ENCODE results near the gene HSPH1. TPM values are rescaled to one million over a fixed set of nuclear protein-coding genes. Genes with fewer than 3 reads are reported as not detected.

HSPH1 gene
- total and polyA plus RNA-seq, 2 donors: 58.2 to 87.0 TPM

GRCh38 chr13:31124204-31124603 is 37.5 kb downstream of the HSPH1 start:
- Histone ChIP-seq H3K4me3 (ENCODE audit: low read length in 2 of 2) (no peak overlapping the region), H3K27me3 (ENCODE audit: control insufficient read depth in 2 of 2, insufficient read depth in 1 of 2, low read length in 1 of 2) (no peaks in the 10 kb centered on the region), H3K27ac (ENCODE audit: low read depth in 1 of 2, low read length in 1 of 2) (no peak overlapping the region), H3K4me1 (ENCODE audit: control insufficient read depth in 2 of 2, insufficient read depth in 2 of 2, low read length in 2 of 2) (peaks cover 9 to 40% of the 10 kb centered on the region in 2 donors), H3K9me3 (ENCODE audit: control insufficient read depth in 2 of 2, insufficient read depth in 1 of 2, low read length in 1 of 2) (peaks cover 1 to 7% of the 10 kb centered on the region in 2 donors), H3K36me3 (ENCODE audit: control insufficient read depth in 2 of 2, insufficient read depth in 2 of 2, low read length in 1 of 2) (no peaks in the 10 kb centered on the region)
- WGBS: 47% methylated on average over 7 of the region's 7 CpGs
- no peak for DNase-seq (ENCODE audit: low read depth in 6 of 9, low spot score in 9 of 9)

- no peak for DNase-seq (ENCODE audit: low read depth in 6 of 9, low spot score in 9 of 9)
- Histone ChIP-seq H3K36me3 (ENCODE audit: control insufficient read depth in 2 of 2, insufficient read depth in 2 of 2, low read length in 1 of 2) (no peaks in the 10 kb centered on the region), H3K4me1 (ENCODE audit: control insufficient read depth in 2 of 2, insufficient read depth in 2 of 2, low read length in 2 of 2) (peaks cover 4 to 36% of the 10 kb centered on the region in 2 donors), H3K27ac (ENCODE audit: low read depth in 1 of 2, low read length in 1 of 2) (no peak overlapping the region), H3K4me3 (ENCODE audit: low read length in 2 of 2) (no peak overlapping the region), H3K9me3 (ENCODE audit: control insufficient read depth in 2 of 2, insufficient read depth in 1 of 2, low read length in 1 of 2) (peaks cover 1 to 3% of the 10 kb centered on the region in 2 donors), H3K27me3 (ENCODE audit: control insufficient read depth in 2 of 2, insufficient read depth in 1 of 2, low read length in 1 of 2) (peaks cover 0 to 5% of the 10 kb centered on the region in 2 donors)
- WGBS: 97% methylated on average over 12 of the region's 12 CpGs
Measured at GRCh38 chr13:31122544-31123260, 39.0 kb downstream of the HSPH1 start.

- Histone ChIP-seq H3K4me1 (ENCODE audit: control insufficient read depth in 2 of 2, insufficient read depth in 2 of 2, low read length in 2 of 2) (peaks cover 4 to 36% of the 10 kb centered on the region in 2 donors), H3K9me3 (ENCODE audit: control insufficient read depth in 2 of 2, insufficient read depth in 1 of 2, low read length in 1 of 2) (peaks cover 0 to 1% of the 10 kb centered on the region in 2 donors), H3K36me3 (ENCODE audit: control insufficient read depth in 2 of 2, insufficient read depth in 2 of 2, low read length in 1 of 2) (no peaks in the 10 kb centered on the region), H3K27me3 (ENCODE audit: control insufficient read depth in 2 of 2, insufficient read depth in 1 of 2, low read length in 1 of 2) (peaks cover 0 to 5% of the 10 kb centered on the region in 2 donors), H3K27ac (ENCODE audit: low read depth in 1 of 2, low read length in 1 of 2) (no peak overlapping the region), H3K4me3 (ENCODE audit: low read length in 2 of 2) (no peak overlapping the region)
- no peak for DNase-seq (ENCODE audit: low read depth in 6 of 9, low spot score in 9 of 9)
- 99% methylated on average over 4 of the region's 4 CpGs for WGBS
Measured at GRCh38 chr13:31122143-31122542, 39.6 kb downstream of the HSPH1 start.

GRCh38 chr13:31121379-31122140 is 40.1 kb downstream of the HSPH1 start:
- no peak for DNase-seq (ENCODE audit: low read depth in 6 of 9, low spot score in 9 of 9)
- no peak overlapping the region for H3K27ac ChIP-seq (ENCODE audit: low read depth in 1 of 2, low read length in 1 of 2)
- H3K4me1 ChIP-seq (ENCODE audit: control insufficient read depth in 2 of 2, insufficient read depth in 2 of 2, low read length in 2 of 2): peaks cover 4 to 38% of the 10 kb centered on the region in 2 donors
- WGBS: 63% methylated on average over 7 of the region's 7 CpGs
- H3K4me3 ChIP-seq (ENCODE audit: low read length in 2 of 2): no peak overlapping the region
- peaks cover 0 to 5% of the 10 kb centered on the region in 2 donors for H3K27me3 ChIP-seq (ENCODE audit: control insufficient read depth in 2 of 2, insufficient read depth in 1 of 2, low read length in 1 of 2)
- H3K36me3 ChIP-seq (ENCODE audit: control insufficient read depth in 2 of 2, insufficient read depth in 2 of 2, low read length in 1 of 2): no peaks in the 10 kb centered on the region
- H3K9me3 ChIP-seq (ENCODE audit: control insufficient read depth in 2 of 2, insufficient read depth in 1 of 2, low read length in 1 of 2): no peaks in the 10 kb centered on the region

GRCh38 chr13:31119966-31120700 is 41.6 kb downstream of the HSPH1 start:
- DNase-seq (ENCODE audit: low read depth in 6 of 9, low spot score in 9 of 9): peak in 2 of 9 donors; percentile 21 to 29
- peaks cover 4 to 52% of the 10 kb centered on the region in 2 donors for H3K4me1 ChIP-seq (ENCODE audit: control insufficient read depth in 2 of 2, insufficient read depth in 2 of 2, low read length in 2 of 2)
- H3K4me3 ChIP-seq (ENCODE audit: low read length in 2 of 2): no peak overlapping the region
- WGBS: 89% methylated on average over 8 of the region's 8 CpGs
- peaks cover 0 to 5% of the 10 kb centered on the region in 2 donors for H3K27me3 ChIP-seq (ENCODE audit: control insufficient read depth in 2 of 2, insufficient read depth in 1 of 2, low read length in 1 of 2)
- no peaks in the 10 kb centered on the region for H3K9me3 ChIP-seq (ENCODE audit: control insufficient read depth in 2 of 2, insufficient read depth in 1 of 2, low read length in 1 of 2)
- H3K36me3 ChIP-seq (ENCODE audit: control insufficient read depth in 2 of 2, insufficient read depth in 2 of 2, low read length in 1 of 2): no peaks in the 10 kb centered on the region
- peak overlapping the region in 1 of 2 donors; percentile 61 for H3K27ac ChIP-seq (ENCODE audit: low read depth in 1 of 2, low read length in 1 of 2)

- Histone ChIP-seq H3K9me3 (ENCODE audit: control insufficient read depth in 2 of 2, insufficient read depth in 1 of 2, low read length in 1 of 2) (no peaks in the 10 kb centered on the region), H3K27ac (ENCODE audit: low read depth in 1 of 2, low read length in 1 of 2) (no peak overlapping the region), H3K4me1 (ENCODE audit: control insufficient read depth in 2 of 2, insufficient read depth in 2 of 2, low read length in 2 of 2) (peaks cover 4 to 58% of the 10 kb centered on the region in 2 donors), H3K4me3 (ENCODE audit: low read length in 2 of 2) (no peak overlapping the region), H3K27me3 (ENCODE audit: control insufficient read depth in 2 of 2, insufficient read depth in 1 of 2, low read length in 1 of 2) (peaks cover 0 to 5% of the 10 kb centered on the region in 2 donors), H3K36me3 (ENCODE audit: control insufficient read depth in 2 of 2, insufficient read depth in 2 of 2, low read length in 1 of 2) (no peaks in the 10 kb centered on the region)
- no peak for DNase-seq (ENCODE audit: low read depth in 6 of 9, low spot score in 9 of 9)
- WGBS: 85% methylated on average over 10 of the region's 10 CpGs
Measured at GRCh38 chr13:31119526-31119925, 42.2 kb downstream of the HSPH1 start.

GRCh38 chr13:31116224-31116623 is 45.5 kb downstream of the HSPH1 start:
- 97% methylated on average over 4 of the region's 4 CpGs for WGBS
- DNase-seq (ENCODE audit: low read depth in 6 of 9, low spot score in 9 of 9): no peak
- peaks cover 4 to 43% of the 10 kb centered on the region in 2 donors for H3K4me1 ChIP-seq (ENCODE audit: control insufficient read depth in 2 of 2, insufficient read depth in 2 of 2, low read length in 2 of 2)
- peaks cover 0 to 5% of the 10 kb centered on the region in 2 donors for H3K27me3 ChIP-seq (ENCODE audit: control insufficient read depth in 2 of 2, insufficient read depth in 1 of 2, low read length in 1 of 2)
- H3K9me3 ChIP-seq (ENCODE audit: control insufficient read depth in 2 of 2, insufficient read depth in 1 of 2, low read length in 1 of 2): no peaks in the 10 kb centered on the region
- H3K4me3 ChIP-seq (ENCODE audit: low read length in 2 of 2): no peak overlapping the region
- no peaks in the 10 kb centered on the region for H3K36me3 ChIP-seq (ENCODE audit: control insufficient read depth in 2 of 2, insufficient read depth in 2 of 2, low read length in 1 of 2)
- H3K27ac ChIP-seq (ENCODE audit: low read depth in 1 of 2, low read length in 1 of 2): peak overlapping the region in 1 of 2 donors; percentile 95

GRCh38 chr13:31115616-31116015 is 46.1 kb downstream of the HSPH1 start:
- WGBS: 87% methylated on average over 3 of the region's 3 CpGs
- H3K4me1 ChIP-seq (ENCODE audit: control insufficient read depth in 2 of 2, insufficient read depth in 2 of 2, low read length in 2 of 2): peaks cover 4 to 37% of the 10 kb centered on the region in 2 donors
- H3K9me3 ChIP-seq (ENCODE audit: control insufficient read depth in 2 of 2, insufficient read depth in 1 of 2, low read length in 1 of 2): no peaks in the 10 kb centered on the region
- DNase-seq (ENCODE audit: low read depth in 6 of 9, low spot score in 9 of 9): peak in 2 of 9 donors; percentile 37 to 48
- H3K27me3 ChIP-seq (ENCODE audit: control insufficient read depth in 2 of 2, insufficient read depth in 1 of 2, low read length in 1 of 2): peaks cover 0 to 5% of the 10 kb centered on the region in 2 donors
- peak overlapping the region in 1 of 2 donors; percentile 95 for H3K27ac ChIP-seq (ENCODE audit: low read depth in 1 of 2, low read length in 1 of 2)
- H3K4me3 ChIP-seq (ENCODE audit: low read length in 2 of 2): no peak overlapping the region
- H3K36me3 ChIP-seq (ENCODE audit: control insufficient read depth in 2 of 2, insufficient read depth in 2 of 2, low read length in 1 of 2): no peaks in the 10 kb centered on the region

Measured in thymus (tissue), 11 donors.